Right hindlimb (tissue), 1 donor: ENCODE data around the gene FGF14.

Experiments used
- DNase-seq: peaks from one replicate; pipeline ENCODE4 v3.0.0-alpha.2; 2018

The FGF14 gene

DNA sequence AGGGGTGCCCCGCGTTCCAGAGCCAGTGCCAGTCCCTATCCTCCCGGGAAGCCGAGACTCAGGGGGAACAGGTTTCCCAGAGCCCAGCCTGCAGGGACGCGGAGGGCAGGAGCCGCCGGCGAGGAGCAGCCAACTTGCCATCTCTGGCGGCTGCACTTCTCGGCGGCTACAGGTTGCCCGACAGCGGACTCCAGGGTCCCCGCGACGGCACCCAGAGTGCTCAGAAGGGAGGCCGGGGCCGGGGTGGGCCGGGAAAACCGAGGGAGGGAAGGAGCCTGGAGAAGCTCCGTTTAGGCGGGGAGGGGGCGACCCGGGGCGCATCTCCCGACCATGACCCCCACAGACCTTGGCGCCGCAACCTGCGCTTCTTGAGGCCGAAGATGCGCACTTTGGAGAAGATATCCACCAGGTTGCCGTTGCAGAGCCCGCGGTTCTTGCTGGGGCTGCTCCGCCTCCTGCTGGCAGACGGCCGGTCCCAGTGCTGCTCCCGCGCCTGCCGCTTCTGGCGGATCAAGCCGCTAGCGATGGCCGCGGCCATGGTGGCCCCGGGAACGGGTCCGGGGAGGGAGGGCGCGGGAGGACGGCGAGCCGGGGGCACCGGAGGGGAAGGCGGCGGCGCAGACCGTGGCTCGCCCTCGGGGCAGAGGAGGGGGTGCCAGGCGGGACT lies 485.6 kb downstream of the FGF14 start:
- peak; percentile 34 for DNase-seq

DNA sequence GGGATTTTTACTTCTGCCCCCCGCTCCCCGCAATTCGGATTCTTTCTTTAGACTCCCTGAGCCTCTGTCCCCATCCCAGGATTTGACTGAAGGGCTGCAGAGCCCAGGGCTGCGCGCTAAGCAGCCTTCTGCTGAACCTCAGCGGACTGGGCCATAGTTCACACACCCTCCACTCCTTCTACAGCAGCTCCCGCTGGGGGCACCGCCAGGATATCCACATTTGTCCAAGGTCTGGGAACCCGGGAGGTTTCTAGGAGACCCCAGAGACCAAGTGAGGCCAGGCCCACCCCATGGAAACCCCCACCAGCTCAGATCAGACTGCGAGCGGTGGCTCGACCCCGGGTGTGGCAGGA lies 486.1 kb downstream of the FGF14 start:
- DNase-seq, result no peak

DNA sequence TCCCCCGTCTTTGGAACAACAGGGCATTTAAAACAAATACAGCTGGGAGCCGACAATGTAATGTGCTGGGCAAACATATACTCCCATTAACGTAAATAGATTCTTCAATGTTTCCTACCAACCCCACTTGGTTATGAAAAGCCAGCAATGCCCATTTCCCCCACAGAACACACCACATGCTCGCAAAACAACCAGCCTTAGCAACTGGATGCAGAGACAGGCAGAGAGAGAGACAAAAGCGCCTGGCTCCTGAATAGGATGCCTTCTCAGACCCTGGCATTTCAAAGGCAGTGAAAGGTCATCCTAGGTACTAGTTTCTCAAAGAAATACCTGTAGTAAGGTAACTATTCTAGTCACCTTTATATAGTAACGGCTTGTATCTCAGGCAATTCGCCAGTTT lies 486.5 kb downstream of the FGF14 start:
- no peak for DNase-seq

DNA sequence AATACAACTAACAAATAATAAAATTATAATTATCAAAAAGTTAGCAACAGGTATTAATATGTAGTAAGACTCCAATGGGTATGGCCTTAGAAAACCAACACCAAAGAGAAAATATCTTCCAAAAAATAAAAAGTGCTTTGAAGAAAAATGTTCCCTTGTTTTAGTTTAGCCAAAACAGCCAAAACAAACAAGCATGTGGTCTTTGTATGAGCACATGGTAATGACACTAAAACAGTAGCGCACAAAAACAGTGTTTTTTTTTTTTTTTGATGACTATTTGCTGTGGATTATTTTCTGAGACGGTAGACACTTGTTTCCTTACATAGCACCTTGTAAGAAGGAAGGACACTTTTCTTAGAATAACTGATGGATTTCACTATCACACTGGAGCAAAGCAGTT lies 490.1 kb downstream of the FGF14 start:
- DNase-seq, result no peak

DNA sequence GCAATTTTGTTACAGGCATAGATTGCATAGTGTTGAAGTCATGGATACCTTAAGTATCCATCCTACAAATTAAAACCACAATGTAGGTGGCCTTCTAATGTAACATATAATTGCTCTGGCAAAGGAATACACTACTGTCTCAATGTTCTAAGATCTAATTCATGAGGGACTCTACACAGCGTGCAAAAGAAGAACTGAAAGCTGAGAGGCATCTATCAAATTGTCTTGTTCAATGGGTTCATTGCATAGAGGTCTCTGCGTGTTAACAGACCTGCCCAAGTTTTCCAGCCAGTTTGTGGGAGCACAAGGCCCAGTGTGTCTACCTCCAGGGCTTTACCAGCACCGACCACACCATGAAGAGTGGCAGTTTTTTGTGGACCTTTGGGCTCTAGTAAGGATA lies 498.0 kb downstream of the FGF14 start:
- DNase-seq, result no peak

DNA sequence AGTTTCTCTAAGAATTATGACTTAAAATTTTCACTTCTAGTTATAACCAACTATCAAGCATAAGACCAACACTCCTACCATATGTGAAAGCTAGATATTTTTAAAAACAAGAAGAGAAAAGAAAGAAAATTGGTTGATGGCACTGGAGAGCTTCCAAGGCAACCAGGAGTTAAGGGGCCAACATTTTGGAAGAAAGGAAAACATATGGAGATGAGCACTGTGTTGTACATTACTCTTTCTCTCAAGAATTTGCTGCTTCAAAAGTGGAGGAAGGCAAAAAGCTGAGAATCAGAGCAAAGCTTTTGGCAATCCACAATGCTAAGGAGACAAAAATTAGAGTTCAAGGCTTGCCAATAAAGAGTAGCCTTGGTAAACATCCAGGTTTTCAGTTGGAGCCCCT lies 503.2 kb downstream of the FGF14 start:
- no peak for DNase-seq

DNA sequence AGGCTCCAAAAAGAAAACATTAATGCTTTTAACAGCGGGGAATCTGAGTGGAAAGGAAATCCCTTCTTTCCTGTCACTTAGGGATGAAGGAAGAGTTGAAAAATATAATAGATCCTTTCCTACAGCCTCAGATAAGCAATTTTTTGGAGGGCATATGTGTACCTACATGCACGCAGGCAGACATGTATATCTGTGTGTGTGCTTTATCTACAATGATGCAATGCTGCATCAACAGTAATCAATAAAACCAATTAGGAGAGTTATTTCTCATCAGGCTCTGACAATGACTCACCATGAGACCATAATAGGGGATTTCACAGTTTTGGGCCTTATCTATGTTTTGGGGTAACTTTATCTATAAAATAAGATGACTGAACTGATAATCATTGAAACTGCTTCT lies 505.3 kb downstream of the FGF14 start:
- DNase-seq, result no peak

DNA sequence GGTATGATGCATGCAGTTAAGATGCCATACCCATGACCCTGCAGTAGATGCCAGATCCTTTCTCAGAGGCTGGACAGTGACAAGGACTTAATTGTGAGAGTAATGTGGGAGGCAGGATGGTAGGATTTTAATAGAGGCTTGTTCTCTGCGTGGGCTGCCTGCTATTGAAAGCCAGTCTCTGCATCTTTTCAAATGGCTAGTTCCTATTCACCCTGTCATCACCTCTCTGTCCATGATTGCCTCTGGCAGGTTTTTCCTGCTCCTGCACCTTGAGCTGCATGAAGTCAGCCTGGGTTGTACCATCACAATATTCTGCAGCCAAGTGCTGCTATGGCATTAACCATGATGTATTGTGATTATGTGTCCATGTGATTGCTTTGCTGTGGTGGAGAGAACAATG lies 508.8 kb downstream of the FGF14 start:
- DNase-seq, result no peak

DNA sequence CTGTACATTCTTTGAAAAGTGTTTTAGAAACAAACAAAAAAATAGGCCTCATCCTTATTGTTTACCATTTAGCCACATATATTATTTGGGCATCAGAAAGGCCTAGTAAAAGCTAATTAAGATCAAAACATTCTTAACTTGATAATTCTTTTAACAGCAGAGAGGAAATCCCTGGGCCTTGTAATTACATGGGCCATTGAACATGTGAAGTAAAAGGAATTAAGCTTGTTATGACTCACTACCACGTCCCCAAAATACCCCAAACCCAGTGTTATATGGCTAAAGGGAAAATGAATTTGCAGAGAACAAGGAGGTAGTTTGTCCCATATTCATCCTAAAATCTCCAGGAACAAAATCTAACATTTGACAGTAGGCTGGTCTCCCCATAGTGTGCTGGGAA lies 509.6 kb downstream of the FGF14 start:
- DNase-seq, result no peak

DNA sequence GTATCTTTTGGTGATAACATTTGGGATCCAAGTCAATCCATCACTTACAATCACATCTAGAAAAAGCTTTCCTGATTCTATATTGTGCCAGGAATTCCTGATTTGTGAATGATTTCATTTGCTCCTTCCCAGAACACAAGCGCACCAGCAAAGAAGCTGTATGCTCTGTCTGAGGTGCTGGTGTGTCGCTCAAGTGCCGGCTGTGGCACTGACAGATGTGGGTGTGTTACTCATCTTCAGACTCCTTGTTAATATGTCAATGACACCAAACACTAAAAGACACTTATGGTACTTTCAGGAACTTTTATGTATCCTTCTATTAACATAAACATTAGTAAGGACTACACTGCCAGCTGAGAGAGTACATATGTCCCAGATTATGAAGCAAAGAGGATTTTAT lies 520.3 kb downstream of the FGF14 start:
- no peak for DNase-seq

DNA sequence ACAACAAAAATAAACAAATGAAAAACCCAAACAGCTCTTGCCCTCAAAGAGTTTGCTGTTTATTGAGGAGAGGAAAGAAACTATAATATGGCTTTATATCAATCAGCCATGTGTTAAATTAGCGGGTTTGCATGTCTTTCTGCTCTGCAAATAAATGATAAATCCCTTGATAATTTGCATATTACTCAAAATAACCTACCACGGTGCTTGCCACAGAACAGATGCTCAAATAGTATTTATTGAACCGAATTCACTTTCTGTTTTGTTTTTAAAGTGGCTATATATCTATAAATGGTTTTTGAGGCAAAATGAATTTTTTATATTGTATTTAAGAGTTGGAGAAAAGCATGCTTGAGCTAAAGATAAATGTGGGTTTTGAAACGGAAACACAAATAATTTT lies 521.3 kb downstream of the FGF14 start:
- DNase-seq, result no peak

DNA sequence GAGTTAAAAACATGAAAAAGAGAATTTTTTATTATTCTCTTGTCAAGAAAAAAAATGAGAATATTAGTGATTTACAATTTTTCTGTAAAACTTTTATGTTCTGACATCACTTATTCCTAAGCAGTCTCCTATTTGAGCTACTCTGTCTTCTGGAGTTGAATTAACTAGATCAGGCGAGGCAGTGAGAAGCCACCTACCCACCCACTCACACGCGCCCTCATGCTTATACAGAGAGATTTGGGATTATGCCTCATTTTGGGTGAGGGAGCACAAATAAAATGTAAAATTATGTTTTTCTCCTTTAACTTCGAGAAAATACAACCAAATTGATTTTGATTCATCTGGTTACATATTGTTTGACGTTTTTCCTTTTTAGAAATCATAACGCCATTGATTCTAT lies 524.9 kb downstream of the FGF14 start:
- no peak for DNase-seq

DNA sequence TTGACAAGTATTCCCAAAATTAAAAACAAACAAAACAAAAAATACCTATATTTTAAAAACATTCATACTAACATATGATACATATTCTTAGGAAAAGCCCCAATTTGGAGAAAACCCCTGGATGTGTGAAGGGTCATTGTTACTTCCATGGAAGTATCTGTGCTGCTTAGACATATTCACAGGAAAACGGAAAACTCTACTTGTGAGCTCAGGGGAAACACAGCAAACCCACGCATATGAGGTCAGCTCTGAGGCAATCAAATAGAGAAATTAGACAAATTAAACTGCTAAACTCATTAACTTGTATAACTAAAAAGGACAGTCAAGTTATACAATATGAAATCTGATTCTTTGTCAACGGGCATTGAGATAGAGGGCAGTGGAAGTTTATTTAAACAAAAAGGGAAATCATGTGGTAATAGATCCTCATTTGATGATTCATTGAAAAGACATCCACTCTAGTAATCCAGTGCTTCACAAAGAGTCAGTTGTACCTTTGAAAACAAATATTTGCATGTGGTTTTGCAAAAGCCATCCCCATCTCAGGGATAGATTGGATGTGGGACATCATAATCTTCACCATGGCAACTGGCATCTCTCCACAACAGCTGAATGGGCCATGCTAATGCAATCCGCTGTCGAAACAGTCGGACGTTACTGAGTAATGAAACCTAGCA lies 526.0 kb downstream of the FGF14 start:
- no peak for DNase-seq

DNA sequence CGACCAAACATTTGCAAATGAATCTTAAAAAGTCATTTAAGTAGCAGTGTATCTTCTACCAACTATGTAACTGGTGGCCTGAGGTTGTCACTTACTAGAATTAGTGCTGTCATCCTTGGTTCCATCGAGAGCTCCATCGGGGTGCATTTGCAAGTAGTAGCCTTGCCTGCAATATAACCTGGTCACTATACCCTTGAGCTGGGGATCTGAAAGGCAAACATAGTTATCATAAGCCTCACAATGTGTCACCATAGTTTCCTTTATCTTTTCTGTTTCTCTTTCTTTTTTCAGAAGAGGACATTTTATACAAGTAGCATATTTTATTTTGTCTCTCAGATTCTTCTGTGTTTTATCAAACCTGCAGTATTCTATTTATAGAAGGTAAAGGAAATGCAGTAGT lies 526.8 kb downstream of the FGF14 start:
- no peak for DNase-seq

DNA sequence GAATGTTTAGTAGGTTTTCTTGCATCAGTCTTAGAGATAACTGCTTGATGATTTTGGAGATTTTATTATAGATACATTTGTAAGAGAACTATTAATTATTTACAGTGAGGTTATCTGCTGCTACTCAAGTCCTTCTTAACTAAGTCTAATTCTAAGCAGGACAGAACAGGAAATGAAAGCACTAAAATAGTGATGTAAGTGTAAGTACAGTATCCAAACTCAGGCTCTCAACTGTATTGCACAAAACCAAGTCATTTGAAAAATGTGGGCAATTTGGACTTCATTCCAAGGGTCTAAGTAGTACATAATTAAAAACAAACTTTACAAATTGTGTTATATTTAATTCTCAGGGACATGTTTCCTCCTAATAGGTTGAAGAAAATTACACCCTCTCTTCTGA lies 532.3 kb downstream of the FGF14 start:
- no peak for DNase-seq

DNA sequence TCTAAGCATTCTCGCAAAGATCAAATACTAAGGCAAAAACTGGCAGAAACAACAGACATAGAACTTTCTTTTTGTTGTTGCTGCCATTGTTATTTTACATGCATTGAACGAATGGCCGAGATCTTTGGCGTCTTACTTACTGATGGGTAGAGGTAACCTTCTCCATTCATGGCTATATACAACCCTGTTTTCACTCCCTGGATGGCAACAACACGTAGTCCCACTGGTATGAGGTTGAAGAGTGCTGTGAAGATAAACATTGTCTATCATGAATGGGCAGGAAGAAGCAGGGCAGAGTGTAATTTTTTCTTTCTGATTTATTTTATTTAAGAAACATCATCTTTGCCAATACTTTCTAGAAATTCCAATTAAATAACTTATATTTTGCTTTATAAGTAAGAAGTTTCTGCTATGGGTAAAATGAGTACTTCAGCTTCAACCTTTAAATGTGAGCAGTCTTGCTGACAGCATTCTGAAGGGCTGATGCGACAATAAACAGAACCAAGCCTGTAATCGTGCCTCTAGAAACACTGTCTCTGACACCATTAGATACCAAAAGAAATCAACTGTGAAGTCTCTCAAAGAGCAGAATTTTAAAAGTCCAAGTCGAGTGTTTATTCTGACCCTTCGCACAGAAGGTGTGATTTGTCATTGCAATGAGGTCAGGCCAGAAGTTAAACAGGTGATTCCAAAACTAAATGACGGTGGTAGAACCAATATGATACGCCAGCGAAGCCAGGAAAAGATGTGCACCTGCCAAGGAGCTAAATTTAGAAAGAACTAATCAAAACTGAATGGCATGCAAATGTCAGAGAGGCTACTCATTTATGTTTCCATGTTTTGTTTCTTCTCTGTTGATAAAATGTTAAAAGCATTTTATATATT lies 533.0 kb downstream of the FGF14 start:
- DNase-seq, result no peak

DNA sequence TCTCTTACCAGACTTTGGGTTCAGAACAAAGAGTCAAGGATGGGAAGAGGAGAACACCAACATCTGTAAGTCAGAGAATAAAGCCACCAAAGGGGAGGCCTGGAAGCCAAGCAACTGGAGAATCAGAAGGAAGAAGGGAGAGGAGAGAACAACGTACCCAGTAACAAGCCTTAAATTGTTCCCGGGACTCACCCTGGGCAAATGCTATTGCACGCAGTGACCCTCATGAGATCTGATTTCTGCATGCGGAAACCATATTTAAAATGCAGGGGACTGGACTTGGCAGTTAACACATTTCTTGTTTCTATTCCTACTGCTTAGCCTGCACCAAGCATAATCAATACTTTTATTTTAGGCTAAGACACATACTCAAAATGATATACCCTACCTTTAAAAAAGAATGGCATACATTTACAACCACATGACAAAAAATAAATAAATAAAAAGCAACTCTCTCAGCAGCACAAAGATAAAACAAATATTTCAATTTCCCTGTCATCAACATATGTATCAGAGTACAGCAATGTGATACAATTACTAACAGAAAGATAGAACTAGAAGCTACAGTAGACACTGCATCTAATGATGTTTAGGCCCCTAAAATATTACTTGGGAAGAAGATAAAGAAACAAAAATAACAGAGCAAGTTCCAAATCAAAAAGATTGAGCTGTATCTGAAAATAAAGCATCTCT lies 534.8 kb downstream of the FGF14 start:
- DNase-seq, result no peak

DNA sequence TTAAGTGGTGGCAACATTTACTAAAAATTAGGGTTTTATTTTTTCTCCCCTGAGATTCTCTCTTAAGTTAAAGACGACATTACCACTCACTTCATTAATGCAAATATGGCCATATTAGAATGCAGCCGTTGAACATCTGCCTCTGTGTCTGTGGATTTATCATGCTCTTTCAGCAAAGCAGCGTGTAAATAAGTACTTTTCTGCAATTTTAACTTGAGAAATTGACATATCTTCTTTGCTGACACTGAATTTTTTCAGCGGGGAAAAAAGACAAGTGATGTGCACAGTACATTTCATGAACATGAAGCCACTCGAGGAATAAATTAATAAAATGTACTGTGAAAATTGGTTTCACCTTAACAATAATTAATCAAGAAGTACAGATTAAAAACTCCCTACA lies 543.0 kb downstream of the FGF14 start:
- no peak for DNase-seq

DNA sequence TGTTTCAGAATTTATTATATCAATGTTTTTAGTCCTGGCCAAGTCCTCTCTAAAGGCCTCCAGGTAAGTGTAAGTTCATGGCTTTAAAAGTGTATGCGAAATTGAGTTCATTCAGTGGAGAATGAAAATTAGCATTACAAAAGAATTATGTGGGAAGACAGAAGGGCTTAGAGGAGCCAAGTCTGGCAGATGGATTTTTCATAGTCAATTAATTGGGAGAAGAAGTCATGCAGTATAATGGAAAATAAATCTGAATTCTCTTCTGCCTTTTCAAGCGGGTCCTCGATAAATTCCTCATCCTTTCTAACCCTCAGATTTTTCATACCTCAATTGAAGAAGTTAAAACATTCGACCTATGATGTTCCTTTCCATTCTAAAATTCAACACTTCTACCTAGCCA lies 555.1 kb downstream of the FGF14 start:
- no peak for DNase-seq

DNA sequence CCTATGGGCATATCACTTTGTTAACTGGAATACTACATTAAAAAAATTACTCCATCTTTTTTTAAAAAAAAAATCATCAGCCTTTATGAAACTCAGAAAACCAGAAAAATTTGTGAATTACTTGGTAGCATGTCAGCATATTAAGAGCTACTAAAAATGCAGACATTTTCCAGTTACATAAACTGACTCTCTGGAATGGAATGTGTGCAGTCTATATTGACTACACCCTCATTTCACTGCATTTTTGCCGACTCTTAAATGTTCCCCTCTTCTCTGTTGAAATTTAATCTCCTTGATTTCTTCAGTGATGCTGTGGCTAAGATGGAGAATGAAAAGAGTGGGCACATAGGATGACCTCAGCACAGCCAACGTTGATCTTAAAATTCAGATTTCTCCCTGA lies 555.6 kb downstream of the FGF14 start:
- DNase-seq, result no peak

DNA sequence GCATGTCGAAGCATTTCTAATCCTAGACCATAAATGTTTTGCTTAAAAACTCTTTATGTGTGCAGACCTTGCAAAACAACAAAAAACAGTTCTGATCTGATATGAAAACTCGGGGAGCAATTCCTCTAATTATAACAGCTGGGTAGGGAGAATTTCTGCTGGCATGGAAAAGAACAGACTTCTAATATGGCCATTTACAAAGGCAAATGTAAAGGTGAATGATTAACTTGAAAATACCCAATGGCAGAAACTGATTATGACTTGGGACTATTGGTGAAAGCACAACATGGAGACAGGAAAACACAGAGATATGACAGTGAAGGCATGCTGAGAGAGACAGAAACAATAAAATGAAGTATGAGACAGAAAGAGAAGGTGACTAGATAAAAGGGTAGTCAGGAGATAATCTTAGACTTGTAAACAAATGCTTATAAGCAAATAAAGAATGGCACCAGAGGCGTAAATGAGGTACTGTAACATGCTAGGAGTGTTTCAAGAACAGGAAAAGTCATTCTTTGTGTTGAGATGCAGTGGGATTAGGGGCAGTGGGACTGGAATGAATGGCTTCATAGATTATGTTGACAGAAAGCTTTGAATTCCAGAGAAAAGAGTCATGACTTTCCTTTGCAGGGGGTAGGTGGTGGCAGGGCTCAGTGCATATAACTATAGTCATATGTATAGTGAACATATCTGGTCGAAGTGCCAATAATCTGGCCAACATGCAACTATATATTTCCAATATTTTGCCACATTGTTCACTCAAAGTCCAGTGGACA lies 556.4 kb downstream of the FGF14 start:
- no peak for DNase-seq

DNA sequence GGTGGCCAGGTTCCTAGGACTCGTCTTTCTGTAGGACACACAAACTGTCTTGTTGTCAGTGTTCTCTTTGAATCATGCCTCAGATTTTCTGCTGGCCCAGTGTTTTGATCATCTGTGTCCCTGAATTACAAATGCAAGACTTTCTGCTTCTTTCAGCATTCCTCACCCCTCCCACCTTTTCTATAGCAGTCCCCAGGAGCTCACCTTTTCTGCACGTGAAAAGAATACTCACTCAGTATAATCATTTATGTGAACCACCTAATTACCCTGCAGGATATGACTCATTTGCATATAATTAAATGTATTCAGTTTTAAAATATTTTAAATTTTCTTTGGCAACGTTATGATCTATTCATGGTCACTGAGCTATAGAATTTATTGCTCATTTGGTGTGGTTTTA lies 560.1 kb downstream of the FGF14 start:
- DNase-seq, result no peak

DNA sequence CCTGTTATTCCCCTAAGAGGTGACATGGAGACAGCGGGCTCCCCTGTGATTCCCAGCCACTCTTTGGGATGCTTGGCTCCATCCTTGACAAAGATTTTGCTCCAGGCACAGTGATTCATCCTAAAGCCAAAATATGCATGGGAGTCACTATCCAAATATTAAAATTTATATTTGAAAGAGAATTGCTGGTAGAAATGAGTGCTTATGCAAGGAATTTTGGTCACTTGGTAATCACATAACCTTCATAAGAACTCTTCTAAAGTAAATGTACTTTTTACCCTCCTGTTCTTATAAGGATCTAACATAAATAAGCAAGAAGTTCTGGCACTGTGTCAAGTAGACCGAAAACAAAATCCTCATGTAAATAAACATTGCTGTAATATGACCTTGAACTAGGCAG lies 563.5 kb downstream of the FGF14 start:
- DNase-seq, result no peak
